GM18951 (cell line): ENCODE measurements around the gene TLX2.
"Not testable (repeated sequence)": the region's sequence is repeated elsewhere in the genome, so short reads cannot be mapped to it uniquely, and the experiment has no call there.

Experiments used
- POLR2A ChIP-seq: IDR thresholded peaks from 4 replicates; pipeline ENCODE4 v1.6.1; 2011; ENCODE audit warnings: mild to moderate bottlenecking; ENCODE audit not compliant: insufficient read length, insufficient read depth; ENCODE audit errors: extremely low read depth
- in situ Hi-C: fragments of 300-500 bp; cut with MboI; formaldehyde crosslinking; loops from one replicate; pipeline ENCODE4 v1.12.0; 2022; ENCODE audit warnings: low sequenced_read_pairs, mixed read lengths, inconsistent platforms; ENCODE audit not compliant: unreplicated experiment

The TLX2 gene

DNA sequence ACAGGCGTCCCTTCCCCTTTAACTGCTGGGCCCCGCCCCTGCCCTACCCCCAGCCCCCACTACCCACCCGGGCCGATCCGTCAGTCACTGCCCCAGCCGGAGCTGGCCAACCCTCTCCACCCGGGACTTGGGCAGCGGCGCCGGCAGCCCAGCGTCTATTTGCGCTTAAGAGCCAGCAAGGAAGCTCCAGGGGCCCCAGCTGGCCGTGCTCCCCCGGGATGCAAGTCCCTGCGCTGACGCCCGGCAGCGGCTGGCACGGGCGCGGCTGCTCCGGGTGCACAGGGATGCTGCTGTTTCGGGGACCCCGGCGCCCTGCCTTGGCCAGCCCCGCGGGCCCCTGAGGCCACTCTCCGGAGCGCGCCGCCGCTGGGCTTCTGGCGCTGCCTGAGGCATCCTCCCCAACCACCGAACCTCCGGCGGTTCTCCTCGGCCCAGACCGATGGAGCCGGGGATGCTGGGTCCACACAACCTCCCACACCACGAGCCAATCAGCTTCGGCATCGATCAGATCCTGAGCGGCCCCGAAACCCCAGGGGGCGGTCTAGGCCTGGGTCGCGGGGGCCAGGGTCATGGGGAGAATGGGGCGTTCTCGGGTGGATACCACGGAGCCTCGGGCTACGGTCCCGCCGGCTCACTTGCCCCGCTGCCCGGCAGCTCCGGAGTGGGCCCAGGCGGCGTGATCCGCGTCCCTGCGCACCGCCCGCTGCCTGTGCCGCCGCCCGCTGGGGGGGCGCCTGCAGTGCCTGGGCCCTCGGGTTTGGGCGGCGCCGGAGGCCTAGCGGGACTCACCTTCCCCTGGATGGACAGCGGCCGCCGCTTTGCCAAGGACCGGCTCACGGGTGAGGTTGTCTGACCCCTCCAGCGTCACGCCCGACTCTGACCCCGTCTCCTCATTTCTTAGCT is at the start of gene TLX2:
TLX2 (plus strand) TSS at position 83 of the 903 bp plus-strand sequence; CDS start at position 440, 357 bp downstream.
- in situ Hi-C loops, result no loop called here

DNA sequence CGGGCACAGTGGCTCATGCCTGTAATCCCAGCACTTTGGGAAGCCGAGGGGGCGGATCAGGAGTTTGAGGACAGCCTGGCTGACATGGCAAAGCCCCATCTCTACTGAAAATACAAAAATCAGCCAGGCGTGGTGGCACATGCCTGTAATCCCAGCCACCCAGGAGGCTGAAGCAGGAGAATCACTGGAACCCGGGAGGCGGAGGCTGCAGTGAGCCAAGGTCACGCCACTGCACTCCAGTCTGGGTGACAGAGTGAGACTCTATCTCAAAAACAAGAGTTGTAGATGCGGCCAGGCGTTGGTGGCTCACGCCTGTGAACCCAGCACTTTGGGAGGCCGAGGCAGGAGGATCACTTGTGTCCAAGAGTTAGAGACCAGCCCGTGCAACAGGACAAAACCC is 43.5 kb upstream of the TLX2 start:
- in situ Hi-C loops, result not testable (repeated sequence)

More for the DNA sequence above, at the start of gene TLX2:
- TF ChIP-seq POLR2A, result no peak

DNA sequence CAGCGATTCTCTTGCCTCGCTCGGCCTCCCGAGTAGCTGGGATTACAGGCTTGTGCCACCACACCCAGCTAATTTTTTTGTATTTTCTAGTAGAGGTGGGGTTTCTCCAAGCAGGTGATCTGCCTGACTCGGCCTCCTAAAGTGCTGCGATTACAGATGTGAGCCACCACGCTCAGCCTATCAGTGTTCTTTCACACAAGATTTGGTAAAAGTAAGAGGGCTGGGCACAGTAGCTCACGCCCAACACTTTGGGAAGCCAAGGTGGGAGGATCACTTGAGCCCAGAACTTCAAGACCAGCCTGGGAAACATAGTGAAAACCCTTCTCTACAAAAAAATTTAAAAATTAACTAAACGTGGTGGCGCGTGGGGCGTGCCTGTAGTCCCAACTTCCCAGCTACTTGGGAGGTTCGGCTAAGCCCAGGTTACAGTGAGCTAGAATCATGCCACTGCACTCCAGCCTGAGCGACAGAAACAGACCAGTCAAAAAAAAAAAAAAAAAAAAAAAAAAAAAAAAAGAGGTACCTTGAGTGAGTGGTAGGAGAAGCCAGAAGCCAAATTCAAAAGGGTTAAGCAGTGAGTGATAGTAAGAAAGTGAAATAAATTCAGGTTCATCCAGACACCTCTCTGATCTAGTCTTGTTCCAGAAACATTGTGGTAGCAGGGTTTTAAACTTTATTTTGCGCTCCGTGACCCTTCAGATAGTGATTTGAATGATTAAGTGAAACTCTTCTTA is 42.8 kb upstream of the TLX2 start:
- in situ Hi-C loops, result no loop called here
- no peak for TF ChIP-seq POLR2A

DNA sequence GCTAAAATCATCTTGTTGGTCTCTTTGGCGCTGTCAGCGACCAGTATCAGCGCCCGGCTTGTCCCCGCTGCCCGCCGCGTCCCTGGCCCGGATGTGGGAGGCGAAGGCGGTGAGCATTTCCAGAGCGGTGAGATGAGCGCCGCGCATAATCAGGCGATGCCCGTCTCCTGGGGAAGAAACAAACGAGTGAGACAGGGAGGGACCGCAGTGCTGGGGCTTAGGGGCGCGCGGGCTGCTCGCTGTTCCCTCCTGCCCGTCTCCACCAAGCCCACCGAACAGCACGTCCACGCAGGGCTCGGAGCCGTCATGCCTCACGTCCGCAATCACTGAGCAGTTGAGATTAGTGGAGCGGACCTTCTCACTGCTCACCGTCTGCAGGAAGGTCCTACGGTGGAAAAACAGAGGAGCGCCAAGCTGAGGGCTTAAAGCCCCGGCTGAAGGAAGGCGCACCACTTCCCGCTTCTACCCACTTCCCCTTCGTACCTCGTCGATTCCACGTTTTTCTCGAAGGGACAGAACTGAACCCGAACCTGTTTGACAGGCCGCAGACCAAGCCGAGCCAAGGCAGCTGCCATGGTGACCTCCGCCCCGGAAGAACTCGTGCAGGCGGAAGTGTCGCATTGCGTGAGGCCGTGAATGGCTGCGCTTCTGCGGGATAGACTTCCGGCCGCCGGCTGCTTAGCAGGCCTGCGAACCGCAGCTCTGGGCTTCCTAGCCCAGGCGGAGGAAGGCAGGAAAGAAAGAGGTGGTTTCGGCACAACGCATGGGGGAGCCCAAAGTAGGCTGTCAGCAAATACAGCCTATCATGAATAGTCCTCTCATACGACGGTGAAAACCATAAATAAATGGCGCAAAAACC is 41.9 kb upstream of the TLX2 start, which contains the start of gene MRPL53:
MRPL53 (minus strand) TSS at position 595 of the 859 bp plus-strand sequence; CDS start at position 575, 20 bp downstream.
- in situ Hi-C loops, result no loop called here
- TF ChIP-seq POLR2A, result peak; percentile 87

DNA sequence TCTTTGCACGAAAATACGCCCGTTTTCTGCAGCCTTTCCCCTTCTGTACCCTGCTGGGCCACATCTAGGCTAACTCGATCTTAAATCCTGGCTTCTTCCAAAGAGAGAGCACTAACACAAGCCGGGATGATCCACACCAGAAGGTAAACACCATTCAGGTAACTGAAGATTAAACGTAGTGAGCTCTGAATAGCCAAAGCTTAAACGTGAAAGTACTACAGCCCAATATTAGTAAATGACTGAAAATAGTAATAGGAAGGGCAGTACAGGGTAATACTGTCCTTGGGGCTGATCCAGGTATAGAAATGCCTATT is 41.3 kb upstream of the TLX2 start:
- TF ChIP-seq POLR2A, result no peak
- in situ Hi-C loops, result no loop called here

DNA sequence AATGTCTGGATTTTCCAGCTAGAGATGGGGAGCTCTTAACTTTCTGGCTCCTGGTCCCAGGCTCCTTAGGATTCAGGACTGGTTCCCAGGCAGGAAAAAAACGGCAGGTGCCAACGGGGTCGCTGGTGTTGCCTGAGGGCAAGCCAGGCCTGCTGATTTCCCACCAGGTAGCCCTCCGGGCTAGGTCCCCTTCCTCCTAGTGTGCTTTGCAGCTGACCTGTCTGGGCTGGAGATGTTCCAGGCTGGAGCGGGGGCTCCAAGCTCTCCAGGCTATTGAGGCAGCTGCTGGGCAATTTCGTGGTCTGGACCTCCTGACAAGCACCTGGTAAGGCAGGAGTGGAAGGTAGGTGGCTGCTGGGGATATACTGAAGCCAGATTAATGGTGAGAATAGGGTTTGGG is 39.8 kb upstream of the TLX2 start:
- in situ Hi-C loops, result no loop called here
- no peak for TF ChIP-seq POLR2A

DNA sequence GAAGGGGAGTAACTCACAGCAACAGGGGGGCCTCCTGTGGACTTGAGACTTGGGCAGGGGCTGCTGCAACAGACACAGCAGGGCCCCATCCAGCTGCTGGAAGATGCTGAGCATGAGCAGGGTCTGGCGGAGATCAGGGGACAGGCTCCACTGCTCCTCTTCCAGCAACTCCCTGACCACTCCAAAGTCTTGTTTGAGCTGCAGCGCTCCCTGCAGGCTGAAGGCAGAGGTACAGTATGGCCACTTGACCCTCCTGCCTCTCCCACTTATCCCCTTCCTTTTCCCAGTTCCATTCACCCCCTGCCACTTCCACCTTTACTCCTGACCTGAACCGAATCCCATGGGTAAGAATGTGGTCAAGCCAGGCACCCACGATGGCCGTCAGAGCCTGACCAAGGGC is 39.4 kb upstream of the TLX2 start:
- TF ChIP-seq POLR2A, result no peak
- in situ Hi-C loops, result no loop called here

DNA sequence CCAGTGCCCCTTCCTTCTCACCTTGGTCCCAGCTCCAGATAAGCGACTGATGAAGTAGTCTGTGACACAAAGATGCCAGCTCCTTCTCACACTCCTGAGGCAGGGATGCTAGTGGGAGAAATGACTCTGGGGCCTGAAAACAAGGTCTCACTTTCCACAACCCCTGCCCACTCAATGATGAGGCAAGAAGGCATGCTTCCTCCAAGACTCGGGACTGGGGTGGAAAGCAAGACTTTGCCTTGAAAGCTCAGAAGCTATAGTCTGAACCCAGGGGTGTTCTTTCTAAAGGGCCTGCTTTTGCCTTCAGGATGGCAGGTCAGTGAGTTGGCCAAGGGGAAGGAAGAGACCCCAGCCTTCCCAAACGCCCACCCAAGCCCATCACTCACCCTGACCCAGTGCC is 32.8 kb upstream of the TLX2 start:
- in situ Hi-C loops, result no loop called here
- TF ChIP-seq POLR2A, result no peak

DNA sequence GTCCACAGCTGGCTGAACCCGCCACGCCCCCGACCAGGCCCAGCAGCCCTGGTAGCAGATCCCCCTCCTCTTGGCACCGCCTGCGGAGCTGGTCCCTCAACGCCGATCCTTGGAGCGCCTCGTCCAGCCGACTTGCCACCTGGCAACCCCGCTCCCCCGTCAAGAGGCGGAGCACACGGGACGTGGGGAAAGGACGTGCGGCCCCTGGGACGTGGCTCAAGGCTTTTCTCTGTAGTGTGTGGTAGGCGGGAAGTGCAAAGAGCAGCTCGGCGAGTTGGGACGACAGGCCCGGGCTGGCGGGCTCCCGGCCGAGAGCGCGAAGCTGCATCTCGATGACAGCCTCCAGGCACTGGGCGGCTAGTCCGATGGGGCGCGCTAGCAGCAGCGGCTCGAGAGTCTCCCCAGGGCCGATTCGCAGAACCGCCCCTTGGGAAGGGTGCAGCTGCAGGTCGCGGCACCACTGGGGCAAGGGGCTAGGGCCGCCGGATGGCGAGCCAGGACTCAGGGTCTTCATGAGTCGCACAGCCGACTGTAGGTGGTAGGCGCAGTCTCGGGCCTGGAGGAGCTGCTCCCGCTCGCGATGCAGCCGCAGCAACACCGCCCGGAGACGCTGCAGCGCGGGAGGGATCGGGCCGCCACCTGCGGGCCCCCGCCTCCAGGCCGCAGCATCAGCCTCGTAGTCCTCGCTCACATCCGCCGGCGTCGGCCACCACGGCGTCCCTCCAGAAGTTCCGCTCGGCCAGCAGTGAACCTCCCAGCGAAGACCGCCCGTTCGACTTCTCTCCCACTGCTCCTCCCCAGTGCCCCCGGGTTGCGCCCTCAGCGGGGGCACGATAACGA is 32.1 kb upstream of the TLX2 start:
- in situ Hi-C loops, result no loop called here
- no peak for TF ChIP-seq POLR2A

DNA sequence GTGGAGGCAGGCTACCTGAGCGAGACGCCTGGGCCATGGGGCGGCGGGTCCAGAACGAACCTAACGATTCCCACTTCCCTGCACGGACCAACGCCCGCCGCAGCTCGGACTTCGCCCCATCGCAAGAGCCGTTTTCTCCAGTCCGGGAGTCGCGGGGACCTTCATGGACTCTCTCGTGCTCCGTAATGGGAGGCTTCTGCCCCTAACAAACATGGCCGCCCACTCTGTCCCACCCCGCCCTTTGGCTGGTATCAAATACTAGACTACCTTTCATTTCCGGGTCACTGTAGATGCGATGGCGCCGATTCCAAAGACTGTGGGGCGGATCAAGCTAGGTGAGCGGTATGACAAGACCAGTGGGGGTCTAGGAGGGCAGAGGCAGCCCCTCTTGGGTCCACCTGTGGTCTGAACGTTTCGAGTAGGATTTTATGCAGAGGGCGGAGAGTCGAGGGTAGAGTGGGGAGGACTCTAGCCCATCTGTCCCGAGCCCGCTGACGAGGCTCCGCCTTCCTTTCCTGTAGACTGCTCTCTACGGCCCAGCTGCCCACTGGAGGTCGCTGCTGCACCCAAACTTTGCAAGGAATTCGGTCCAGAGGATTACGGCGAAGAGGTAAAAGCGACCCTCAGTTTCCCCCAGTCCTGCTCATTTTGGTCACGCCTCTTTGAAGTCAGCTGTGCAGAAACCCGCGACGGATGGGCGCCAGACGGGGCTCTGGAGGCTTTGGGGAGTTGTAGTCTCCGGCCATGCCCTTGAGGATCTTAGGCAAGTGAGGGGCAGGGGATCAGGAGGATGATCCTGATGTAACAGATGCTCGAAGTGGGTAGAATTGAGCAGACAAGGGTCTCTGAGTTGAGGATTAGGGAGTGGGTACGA is 31.2 kb upstream of the TLX2 start, which contains the start of the genes CCDC142 and TTC31:
CCDC142 (minus strand) TSS at position 198 of the 874 bp plus-strand sequence; CDS start at position 37, 161 bp downstream.
TTC31 (plus strand) TSS at position 281 of the 874 bp plus-strand sequence; CDS start at position 296, 15 bp downstream.
- in situ Hi-C loops, result no loop called here
- TF ChIP-seq POLR2A, result peak; percentile 77

DNA sequence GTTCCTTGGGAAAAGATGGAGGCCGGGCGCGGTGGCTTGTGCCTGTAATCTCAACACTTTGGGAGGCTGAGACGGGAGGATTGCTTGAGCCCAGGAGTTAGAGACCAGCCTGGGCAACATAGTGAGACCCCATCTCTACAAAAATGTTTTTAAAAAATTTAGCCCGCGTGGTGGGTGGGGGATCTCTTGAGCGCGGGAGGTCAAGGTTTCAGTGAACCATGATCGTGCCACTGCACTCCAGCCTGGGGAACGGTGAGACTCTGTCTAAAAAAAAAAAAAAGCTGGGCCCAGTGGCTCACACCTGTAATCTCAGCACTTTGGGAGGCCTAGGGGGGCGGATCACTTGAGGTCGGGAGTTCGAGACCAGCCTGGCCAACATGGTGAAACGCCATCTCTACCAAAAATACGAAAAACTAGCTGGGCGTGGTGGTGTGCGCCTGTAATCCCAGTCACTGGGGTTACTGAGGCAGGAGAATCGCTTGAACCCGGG is 30.5 kb upstream of the TLX2 start:
- in situ Hi-C loops, result not testable (repeated sequence)
